DMS53 (cell line): ENCODE data around the gene GAREM2.
A peak's percentile ranks its signal among the peaks of the same experiment; 100 is the strongest.

Experiments used
- DNase-seq: peaks from one replicate; lab custom pipeline; 2025; lab: John Stamatoyannopoulos, UW

Gene GAREM2

GRCh38 chr2:26187537-26188104 is 14.7 kb downstream of the GAREM2 start:
- no peak for DNase-seq

GRCh38 chr2:26189123-26189522 is 16.2 kb downstream of the GAREM2 start:
- no peak for DNase-seq

GRCh38 chr2:26189751-26190150 is 16.9 kb downstream of the GAREM2 start:
- DNase-seq, result no peak

- no peak for DNase-seq
Observed at GRCh38 chr2:26190369-26190768, 17.5 kb downstream of the GAREM2 start.

GRCh38 chr2:26191316-26192159 is 18.6 kb downstream of the GAREM2 start:
- DNase-seq, result no peak

- no peak for DNase-seq
Observed at GRCh38 chr2:26193578-26194231, 20.8 kb downstream of the GAREM2 start.

GRCh38 chr2:26195040-26195984 is 22.4 kb downstream of the GAREM2 start:
- DNase-seq, result no peak

GRCh38 chr2:26196683-26197418 is 24.0 kb downstream of the GAREM2 start:
- DNase-seq, result no peak

- no peak for DNase-seq
Observed at GRCh38 chr2:26197516-26197915, 24.6 kb downstream of the GAREM2 start.

GRCh38 chr2:26202981-26203490 is 30.1 kb downstream of the GAREM2 start:
- no peak for DNase-seq

GRCh38 chr2:26203906-26204305 is 31.0 kb downstream of the GAREM2 start:
- DNase-seq, result no peak

- DNase-seq, result no peak
Observed at GRCh38 chr2:26212011-26212410, 39.1 kb downstream of the GAREM2 start.

GRCh38 chr2:26214759-26215158 is 41.9 kb downstream of the GAREM2 start:
- DNase-seq, result no peak

- no peak for DNase-seq
Observed at GRCh38 chr2:26215833-26216232, 42.9 kb downstream of the GAREM2 start.

- no peak for DNase-seq
Observed at GRCh38 chr2:26216587-26216986, 43.7 kb downstream of the GAREM2 start.

- no peak for DNase-seq
Observed at GRCh38 chr2:26217720-26218119, 44.8 kb downstream of the GAREM2 start.

GRCh38 chr2:26223018-26223417 is 50.1 kb downstream of the GAREM2 start:
- no peak for DNase-seq

- no peak for DNase-seq
Observed at GRCh38 chr2:26224095-26224494, 51.2 kb downstream of the GAREM2 start.

- no peak for DNase-seq
Observed at GRCh38 chr2:26229595-26229994, 56.7 kb downstream of the GAREM2 start.

- no peak for DNase-seq
Observed at GRCh38 chr2:26230806-26231205, 57.9 kb downstream of the GAREM2 start.

GRCh38 chr2:26235089-26235488 is 62.2 kb downstream of the GAREM2 start:
- peak; percentile 5 for DNase-seq
